NT2/D1 (cell line): ENCODE data around the gene OMD.

Experiments
- SUZ12 ChIP-seq: IDR thresholded peaks from 2 replicates; pipeline ENCODE4 v1.6.1; 2011; ENCODE audit not compliant: insufficient read length, insufficient read depth; ENCODE audit errors: extremely low read depth
- YY1 ChIP-seq: IDR thresholded peaks from 2 replicates; pipeline ENCODE4 v1.6.1; 2011; ENCODE audit not compliant: insufficient read length, insufficient read depth
- ZNF274 ChIP-seq: IDR thresholded peaks from 2 replicates; pipeline ENCODE4 v1.6.1; 2011; ENCODE audit warnings: mild to moderate bottlenecking, low read depth, low read length

DNA sequence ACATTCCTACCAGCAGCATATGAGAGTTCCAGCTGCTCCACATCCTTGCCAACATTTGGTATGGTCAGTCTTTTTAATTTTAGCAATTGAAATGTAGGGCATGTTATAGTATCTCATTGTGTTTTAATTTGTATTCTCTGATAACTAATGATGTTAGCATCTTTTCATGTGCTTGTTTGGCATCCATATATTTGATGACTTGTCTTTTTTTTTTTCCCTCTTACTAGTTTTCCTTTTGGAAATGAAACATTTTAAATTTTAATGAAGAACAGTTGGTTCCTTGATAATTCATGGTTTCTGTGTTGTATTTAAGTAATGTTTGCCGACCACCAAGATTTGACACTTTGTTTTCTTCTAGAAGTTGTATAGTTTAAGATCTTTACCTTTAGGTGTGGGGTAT is 28.7 kb downstream of the OMD start:
- TF ChIP-seq YY1: no peak
- TF ChIP-seq ZNF274: no peak
- no peak for TF ChIP-seq SUZ12
